ENCODE data around the gene IL13RA1.
A peak's percentile ranks its signal among the peaks of the same experiment; 100 is the strongest.

IL13RA1 gene

DNA sequence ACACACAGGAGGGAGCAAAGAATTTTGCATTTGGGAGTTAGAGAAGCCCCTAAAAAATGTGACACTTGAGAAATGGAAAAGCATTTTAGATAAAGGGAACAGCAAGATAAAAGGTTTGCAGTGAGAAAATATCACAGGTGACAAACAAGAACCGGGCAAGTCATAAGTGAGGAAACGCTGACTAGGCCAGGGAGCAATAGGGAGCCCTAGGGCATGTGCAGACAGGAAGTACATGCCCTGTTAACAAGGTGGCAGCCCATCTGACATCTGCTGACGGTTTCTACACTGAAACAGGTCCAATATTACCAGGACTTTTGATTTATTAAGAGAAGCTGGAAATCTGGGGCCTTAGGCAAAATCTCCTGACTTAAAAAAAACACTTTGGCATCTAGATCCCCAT lies 4.0 kb upstream of the IL13RA1 start:
- Histone ChIP-seq H3K4ac (ENCODE audit: low read depth, low read length) (no peak overlapping the region), H3K27ac (ENCODE audit: low read depth, low read length) (no peak overlapping the region), H3K27me3 (ENCODE audit: insufficient read depth, low read length, poor library complexity) (no peaks in the 10 kb centered on the region), H3K79me2 (ENCODE audit: control insufficient read depth, insufficient read depth, low read length) (no peaks in the 10 kb centered on the region), H3K4me2 (ENCODE audit: low read length) (no peak overlapping the region), H2BK5ac (ENCODE audit: low read length) (no peak overlapping the region), H3K79me1 (ENCODE audit: low read length) (no peaks in the 10 kb centered on the region), H3K23ac (ENCODE audit: low read length) (no peak overlapping the region), H3K56ac (ENCODE audit: low read length) (no peak overlapping the region), H2BK15ac (replicated peaks; ENCODE audit: low read depth) (no peak overlapping the region), H3K9ac (ENCODE audit: low read length) (no peak overlapping the region), H4K8ac (ENCODE audit: low read depth, low read length) (no peak overlapping the region), H3K18ac (ENCODE audit: low read length) (no peak overlapping the region), H3K4me1 (ENCODE audit: control insufficient read depth, low read depth, low read length) (no peaks in the 10 kb centered on the region), H4K5ac (ENCODE audit: low read length) (no peak overlapping the region), H3K4me3 (ENCODE audit: low read length) (no peak overlapping the region), H3K36me3 (ENCODE audit: control insufficient read depth, insufficient read depth, low read length) (no peaks in the 10 kb centered on the region), H2AK5ac (ENCODE audit: low read length) (no peak overlapping the region), H2BK120ac (ENCODE audit: low read depth, low read length) (no peak overlapping the region)
- WGBS (ENCODE audit: extremely low coverage, insufficient coverage, low lambda C conversion rate): no CpG with 5 or more reads among the region's 3 CpGs
- no peak for DNase-seq

DNA sequence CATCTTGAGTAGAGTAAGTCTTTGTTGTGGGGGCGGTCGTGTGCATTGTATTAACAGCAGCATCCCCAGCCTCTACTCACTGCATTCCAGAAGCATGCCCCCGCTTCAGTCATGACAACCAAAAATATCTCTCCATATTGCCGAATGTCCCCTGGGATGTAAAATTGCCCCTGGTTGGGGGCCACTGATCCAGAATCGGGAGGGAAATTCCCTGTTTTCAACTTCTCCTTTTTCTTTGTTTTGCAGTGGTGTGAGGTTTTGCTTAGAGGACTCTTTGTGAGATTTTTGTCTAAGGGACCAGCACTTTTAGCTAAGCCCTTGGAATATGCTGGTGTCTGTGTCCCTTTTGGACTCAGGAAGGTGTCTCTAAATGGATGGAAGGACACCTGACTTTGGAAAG lies 3.0 kb upstream of the IL13RA1 start:
- WGBS (ENCODE audit: extremely low coverage, insufficient coverage, low lambda C conversion rate): no CpG with 5 or more reads among the region's 5 CpGs
- H4K5ac ChIP-seq (ENCODE audit: low read length): no peak overlapping the region
- H2BK15ac ChIP-seq (replicated peaks; ENCODE audit: low read depth): no peak overlapping the region
- H3K4ac ChIP-seq (ENCODE audit: low read depth, low read length): no peak overlapping the region
- no peak overlapping the region for H3K27ac ChIP-seq (ENCODE audit: low read depth, low read length)
- H3K9ac ChIP-seq (ENCODE audit: low read length): no peak overlapping the region
- H3K18ac ChIP-seq (ENCODE audit: low read length): no peak overlapping the region
- H3K4me3 ChIP-seq (ENCODE audit: low read length): no peak overlapping the region
- H3K4me2 ChIP-seq (ENCODE audit: low read length): no peak overlapping the region
- no peaks in the 10 kb centered on the region for H3K4me1 ChIP-seq (ENCODE audit: control insufficient read depth, low read depth, low read length)
- H4K8ac ChIP-seq (ENCODE audit: low read depth, low read length): no peak overlapping the region
- H2BK120ac ChIP-seq (ENCODE audit: low read depth, low read length): no peak overlapping the region
- H3K56ac ChIP-seq (ENCODE audit: low read length): no peak overlapping the region
- H2AK5ac ChIP-seq (ENCODE audit: low read length): no peak overlapping the region
- H3K23ac ChIP-seq (ENCODE audit: low read length): no peak overlapping the region
- no peaks in the 10 kb centered on the region for H3K36me3 ChIP-seq (ENCODE audit: control insufficient read depth, insufficient read depth, low read length)
- no peaks in the 10 kb centered on the region for H3K27me3 ChIP-seq (ENCODE audit: insufficient read depth, low read length, poor library complexity)
- H3K79me2 ChIP-seq (ENCODE audit: control insufficient read depth, insufficient read depth, low read length): no peaks in the 10 kb centered on the region
- H3K79me1 ChIP-seq (ENCODE audit: low read length): no peaks in the 10 kb centered on the region
- DNase-seq: no peak
- H2BK5ac ChIP-seq (ENCODE audit: low read length): no peak overlapping the region

DNA sequence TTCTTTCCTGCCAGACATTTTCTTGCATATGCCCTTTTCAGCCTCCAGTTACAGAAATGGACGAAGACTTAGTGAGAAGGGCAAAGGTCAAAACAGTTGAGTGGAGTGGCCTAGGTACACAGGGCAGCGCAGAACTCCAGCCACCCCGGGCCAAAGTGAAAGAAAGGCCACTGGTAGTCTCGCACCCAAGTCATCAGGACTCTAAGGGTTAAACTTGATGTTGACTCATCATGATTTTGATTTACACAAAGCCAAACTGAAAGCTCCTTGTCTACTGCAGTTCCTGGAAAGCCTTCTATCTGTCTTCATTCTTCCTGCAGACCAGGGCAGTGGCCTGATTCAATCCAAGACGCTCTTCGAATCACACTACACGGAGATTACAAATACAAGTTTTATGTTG lies 2.6 kb upstream of the IL13RA1 start:
- H3K79me2 ChIP-seq (ENCODE audit: control insufficient read depth, insufficient read depth, low read length): no peaks in the 10 kb centered on the region
- H3K4me1 ChIP-seq (ENCODE audit: control insufficient read depth, low read depth, low read length): no peaks in the 10 kb centered on the region
- no peak overlapping the region for H3K4me2 ChIP-seq (ENCODE audit: low read length)
- DNase-seq: no peak
- no peak overlapping the region for H2BK15ac ChIP-seq (replicated peaks; ENCODE audit: low read depth)
- H3K27ac ChIP-seq (ENCODE audit: low read depth, low read length): no peak overlapping the region
- no peak overlapping the region for H3K23ac ChIP-seq (ENCODE audit: low read length)
- no peak overlapping the region for H4K5ac ChIP-seq (ENCODE audit: low read length)
- no peak overlapping the region for H4K8ac ChIP-seq (ENCODE audit: low read depth, low read length)
- H2BK5ac ChIP-seq (ENCODE audit: low read length): no peak overlapping the region
- no CpG with 5 or more reads among the region's 7 CpGs for WGBS (ENCODE audit: extremely low coverage, insufficient coverage, low lambda C conversion rate)
- H3K18ac ChIP-seq (ENCODE audit: low read length): peak overlapping the region; percentile 28
- no peaks in the 10 kb centered on the region for H3K36me3 ChIP-seq (ENCODE audit: control insufficient read depth, insufficient read depth, low read length)
- no peak overlapping the region for H2BK120ac ChIP-seq (ENCODE audit: low read depth, low read length)
- no peak overlapping the region for H3K4ac ChIP-seq (ENCODE audit: low read depth, low read length)
- H3K4me3 ChIP-seq (ENCODE audit: low read length): no peak overlapping the region
- no peak overlapping the region for H2AK5ac ChIP-seq (ENCODE audit: low read length)
- no peak overlapping the region for H3K9ac ChIP-seq (ENCODE audit: low read length)
- H3K56ac ChIP-seq (ENCODE audit: low read length): peak overlapping the region; percentile 15
- no peaks in the 10 kb centered on the region for H3K27me3 ChIP-seq (ENCODE audit: insufficient read depth, low read length, poor library complexity)
- H3K79me1 ChIP-seq (ENCODE audit: low read length): no peaks in the 10 kb centered on the region

DNA sequence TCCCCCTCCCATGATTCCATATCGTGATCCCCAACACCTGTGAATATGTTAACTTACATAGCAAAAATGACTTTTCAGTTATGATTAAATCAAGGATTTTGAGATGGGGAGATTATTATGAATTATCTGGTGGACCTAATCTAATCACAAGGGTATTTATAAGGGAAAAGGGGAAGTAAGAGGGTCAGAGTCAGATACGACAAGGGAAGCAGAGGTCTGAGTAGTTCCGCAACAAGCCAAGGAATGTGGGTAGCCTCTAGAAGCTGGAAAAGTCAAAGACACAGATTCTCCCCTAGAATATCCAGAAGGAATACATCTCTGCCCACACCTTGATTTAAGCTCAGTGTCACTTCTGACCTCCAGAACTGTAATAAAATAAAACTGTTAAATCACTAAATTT lies 1.0 kb upstream of the IL13RA1 start:
- Histone ChIP-seq H3K4ac (ENCODE audit: low read depth, low read length) (no peak overlapping the region), H3K27ac (ENCODE audit: low read depth, low read length) (no peak overlapping the region), H3K23ac (ENCODE audit: low read length) (no peak overlapping the region), H4K8ac (ENCODE audit: low read depth, low read length) (no peak overlapping the region), H3K79me1 (ENCODE audit: low read length) (no peaks in the 10 kb centered on the region), H3K4me3 (ENCODE audit: low read length) (no peak overlapping the region), H3K4me1 (ENCODE audit: control insufficient read depth, low read depth, low read length) (peaks cover 4% of the 10 kb centered on the region), H3K79me2 (ENCODE audit: control insufficient read depth, insufficient read depth, low read length) (no peaks in the 10 kb centered on the region), H2BK120ac (ENCODE audit: low read depth, low read length) (no peak overlapping the region), H2AK5ac (ENCODE audit: low read length) (no peak overlapping the region), H3K27me3 (ENCODE audit: insufficient read depth, low read length, poor library complexity) (no peaks in the 10 kb centered on the region), H3K56ac (ENCODE audit: low read length) (peak overlapping the region; percentile 34), H4K5ac (ENCODE audit: low read length) (no peak overlapping the region), H3K36me3 (ENCODE audit: control insufficient read depth, insufficient read depth, low read length) (no peaks in the 10 kb centered on the region), H3K4me2 (ENCODE audit: low read length) (no peak overlapping the region), H2BK5ac (ENCODE audit: low read length) (no peak overlapping the region), H3K18ac (ENCODE audit: low read length) (no peak overlapping the region), H3K9ac (ENCODE audit: low read length) (no peak overlapping the region), H2BK15ac (replicated peaks; ENCODE audit: low read depth) (no peak overlapping the region)
- DNase-seq: no peak
- no CpG with 5 or more reads among the region's 3 CpGs for WGBS (ENCODE audit: extremely low coverage, insufficient coverage, low lambda C conversion rate)

DNA sequence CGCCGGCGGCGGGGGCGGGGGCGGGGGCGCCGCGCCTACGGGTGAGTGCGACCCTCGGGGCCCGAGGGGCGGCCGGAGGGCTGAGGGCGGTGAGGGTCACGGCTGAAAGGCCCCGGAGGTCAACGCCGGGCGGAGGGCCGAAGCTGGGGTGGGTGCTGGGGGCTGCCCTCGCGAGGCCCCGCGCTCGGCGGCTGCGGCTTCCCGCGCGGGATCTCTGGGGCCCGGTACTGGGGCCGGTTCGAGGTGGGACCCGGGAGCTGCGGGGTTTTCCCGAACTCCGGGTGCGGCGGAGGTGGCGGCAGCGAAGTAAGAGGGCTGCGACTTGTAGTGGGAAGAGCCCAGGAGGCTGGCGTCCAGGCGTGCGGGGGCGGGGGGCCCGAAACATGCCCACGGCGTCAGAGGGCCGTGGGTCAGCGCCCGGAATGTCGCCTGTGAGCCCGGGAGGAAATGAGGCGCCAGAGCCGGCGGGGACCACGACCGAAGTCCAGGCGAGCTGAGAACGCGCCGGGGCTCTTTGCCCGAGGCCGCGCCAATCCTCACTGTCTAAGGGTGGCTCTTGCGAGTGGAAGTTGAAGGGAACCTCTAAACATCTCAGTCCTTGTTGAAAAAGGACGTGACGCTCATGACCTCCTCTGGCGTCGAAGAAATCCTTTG lies 407 bp downstream of the IL13RA1 start:
- Histone ChIP-seq H3K4me2 (ENCODE audit: low read length) (peak overlapping the region; percentile 44), H3K23ac (ENCODE audit: low read length) (no peak overlapping the region)
- WGBS (ENCODE audit: extremely low coverage, insufficient coverage, low lambda C conversion rate): no CpG with 5 or more reads among the region's 73 CpGs

DNA sequence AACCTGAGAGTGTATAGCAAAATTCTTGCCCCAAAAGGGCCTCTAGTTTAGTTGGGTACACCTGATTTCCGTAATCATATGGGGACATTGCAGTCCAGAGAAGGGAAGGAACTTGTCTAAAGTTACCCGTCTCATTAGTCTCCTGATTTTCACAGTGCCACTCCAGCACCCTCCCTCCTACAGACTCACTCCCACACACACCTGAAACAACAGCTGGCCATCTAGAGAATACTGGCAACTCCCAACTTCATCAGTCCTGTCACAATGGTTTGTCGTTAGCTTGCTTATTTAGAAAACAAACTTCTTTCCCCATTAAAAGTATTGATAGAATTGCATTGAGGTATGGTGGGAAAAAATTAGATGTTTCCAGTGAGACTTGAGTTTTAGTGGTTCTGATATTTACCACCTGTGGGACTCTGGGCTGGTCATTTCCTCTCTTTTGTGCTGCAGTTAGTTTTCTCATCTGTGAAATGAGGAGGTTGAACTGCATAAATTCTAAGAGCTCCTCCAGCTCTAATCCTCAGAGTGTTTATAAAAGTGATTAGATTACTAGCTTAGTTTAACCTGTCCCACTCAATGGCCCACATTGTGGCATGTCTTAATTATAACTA lies 1.7 kb downstream of the IL13RA1 start:
- Histone ChIP-seq H3K4me3 (ENCODE audit: low read length) (no peak overlapping the region), H3K56ac (ENCODE audit: low read length) (no peak overlapping the region), H3K79me2 (ENCODE audit: control insufficient read depth, insufficient read depth, low read length) (no peaks in the 10 kb centered on the region), H2BK5ac (ENCODE audit: low read length) (no peak overlapping the region), H3K4me1 (ENCODE audit: control insufficient read depth, low read depth, low read length) (peaks cover 4% of the 10 kb centered on the region), H2BK15ac (replicated peaks; ENCODE audit: low read depth) (no peak overlapping the region), H3K27ac (ENCODE audit: low read depth, low read length) (no peak overlapping the region), H2AK5ac (ENCODE audit: low read length) (no peak overlapping the region), H3K9ac (ENCODE audit: low read length) (no peak overlapping the region), H3K36me3 (ENCODE audit: control insufficient read depth, insufficient read depth, low read length) (no peaks in the 10 kb centered on the region), H3K18ac (ENCODE audit: low read length) (no peak overlapping the region), H3K4ac (ENCODE audit: low read depth, low read length) (no peak overlapping the region), H3K27me3 (ENCODE audit: insufficient read depth, low read length, poor library complexity) (no peaks in the 10 kb centered on the region), H3K4me2 (ENCODE audit: low read length) (no peak overlapping the region), H3K79me1 (ENCODE audit: low read length) (no peaks in the 10 kb centered on the region), H2BK120ac (ENCODE audit: low read depth, low read length) (no peak overlapping the region), H4K5ac (ENCODE audit: low read length) (no peak overlapping the region), H3K23ac (ENCODE audit: low read length) (no peak overlapping the region), H4K8ac (ENCODE audit: low read depth, low read length) (no peak overlapping the region)
- DNase-seq: no peak
- WGBS (ENCODE audit: extremely low coverage, insufficient coverage, low lambda C conversion rate): no CpG with 5 or more reads among the region's 3 CpGs

More for the DNA sequence above, 407 bp downstream of the IL13RA1 start:
- no peak overlapping the region for H2BK5ac ChIP-seq (ENCODE audit: low read length)
- H3K4me1 ChIP-seq (ENCODE audit: control insufficient read depth, low read depth, low read length): peaks cover 4% of the 10 kb centered on the region
- peak overlapping the region; percentile 80 for H3K56ac ChIP-seq (ENCODE audit: low read length)
- no peak overlapping the region for H2AK5ac ChIP-seq (ENCODE audit: low read length)
- peak overlapping the region; percentile 52 for H3K4ac ChIP-seq (ENCODE audit: low read depth, low read length)
- H3K9ac ChIP-seq (ENCODE audit: low read length): peak overlapping the region; percentile 71
- peak overlapping the region; percentile 19 for H3K27ac ChIP-seq (ENCODE audit: low read depth, low read length)
- H3K4me3 ChIP-seq (ENCODE audit: low read length): peak overlapping the region; percentile 37
- no peaks in the 10 kb centered on the region for H3K27me3 ChIP-seq (ENCODE audit: insufficient read depth, low read length, poor library complexity)
- DNase-seq: peak; percentile 18
- H3K18ac ChIP-seq (ENCODE audit: low read length): peak overlapping the region; percentile 88
- H4K5ac ChIP-seq (ENCODE audit: low read length): no peak overlapping the region
- H3K36me3 ChIP-seq (ENCODE audit: control insufficient read depth, insufficient read depth, low read length): no peaks in the 10 kb centered on the region
- H2BK120ac ChIP-seq (ENCODE audit: low read depth, low read length): peak overlapping the region; percentile 39
- no peaks in the 10 kb centered on the region for H3K79me2 ChIP-seq (ENCODE audit: control insufficient read depth, insufficient read depth, low read length)
- H4K8ac ChIP-seq (ENCODE audit: low read depth, low read length): no peak overlapping the region
- H2BK15ac ChIP-seq (replicated peaks; ENCODE audit: low read depth): peak overlapping the region; percentile 94
- H3K79me1 ChIP-seq (ENCODE audit: low read length): no peaks in the 10 kb centered on the region

All from mesendoderm (in vitro differentiated cells).